Measurements from ENCODE around the gene HIRA. TPM values are rescaled to one million over a fixed set of nuclear protein-coding genes. Genes with fewer than 3 reads are reported as not detected.

Gene HIRA
- total RNA-seq, 1 donor from 2014 or later, result 43.3 TPM

- Mint-ChIP-seq H3K4me3 (no peak overlapping the region), H3K27me3 (no peaks in the 10 kb centered on the region), H3K9me3 (no peaks in the 10 kb centered on the region), H3K4me1 (ENCODE audit: unreplicated experiment) (no peaks in the 10 kb centered on the region), H3K36me3 (peaks cover 31% of the 10 kb centered on the region), H3K27ac (no peak overlapping the region)
- peak; percentile 20 for DNase-seq (ENCODE audit: extremely low spot score, unreplicated experiment)
- no peak for TF ChIP-seq CTCF (conservative IDR thresholded peaks at IDR 0.05)
Observed at GRCh38 chr22:19354201-19354600, 77.3 kb downstream of the HIRA start.

- Mint-ChIP-seq H3K27ac (no peak overlapping the region), H3K4me3 (no peak overlapping the region), H3K36me3 (peaks cover 32% of the 10 kb centered on the region), H3K27me3 (no peaks in the 10 kb centered on the region), H3K4me1 (ENCODE audit: unreplicated experiment) (no peaks in the 10 kb centered on the region), H3K9me3 (no peaks in the 10 kb centered on the region)
- no peak for DNase-seq (ENCODE audit: extremely low spot score, unreplicated experiment)
- TF ChIP-seq CTCF (conservative IDR thresholded peaks at IDR 0.05), result no peak
Observed at GRCh38 chr22:19353363-19354131, 78.0 kb downstream of the HIRA start.

GRCh38 chr22:19352766-19353165 lies 78.8 kb downstream of the HIRA start:
- no peak overlapping the region for H3K4me3 Mint-ChIP-seq
- no peak for TF ChIP-seq CTCF (conservative IDR thresholded peaks at IDR 0.05)
- H3K27me3 Mint-ChIP-seq, result no peaks in the 10 kb centered on the region
- no peaks in the 10 kb centered on the region for H3K4me1 Mint-ChIP-seq (ENCODE audit: unreplicated experiment)
- H3K9me3 Mint-ChIP-seq, result no peaks in the 10 kb centered on the region
- H3K36me3 Mint-ChIP-seq, result peaks cover 36% of the 10 kb centered on the region
- DNase-seq (ENCODE audit: extremely low spot score, unreplicated experiment), result peak; percentile 32
- no peak overlapping the region for H3K27ac Mint-ChIP-seq

- peaks cover 39% of the 10 kb centered on the region for H3K36me3 Mint-ChIP-seq
- no peak for TF ChIP-seq CTCF (conservative IDR thresholded peaks at IDR 0.05)
- no peak overlapping the region for H3K27ac Mint-ChIP-seq
Observed at GRCh38 chr22:19352217-19352616, 79.3 kb downstream of the HIRA start.

GRCh38 chr22:19351604-19352003 lies 79.9 kb downstream of the HIRA start:
- no peaks in the 10 kb centered on the region for H3K27me3 Mint-ChIP-seq
- no peaks in the 10 kb centered on the region for H3K4me1 Mint-ChIP-seq (ENCODE audit: unreplicated experiment)
- TF ChIP-seq CTCF (conservative IDR thresholded peaks at IDR 0.05), result no peak
- H3K36me3 Mint-ChIP-seq, result peaks cover 43% of the 10 kb centered on the region
- H3K9me3 Mint-ChIP-seq, result no peaks in the 10 kb centered on the region
- DNase-seq (ENCODE audit: extremely low spot score, unreplicated experiment), result no peak
- no peak overlapping the region for H3K4me3 Mint-ChIP-seq
- H3K27ac Mint-ChIP-seq, result no peak overlapping the region

More at GRCh38 chr22:19352217-19352616, 79.3 kb downstream of the HIRA start:
- H3K9me3 Mint-ChIP-seq, result no peaks in the 10 kb centered on the region
- no peaks in the 10 kb centered on the region for H3K4me1 Mint-ChIP-seq (ENCODE audit: unreplicated experiment)
- no peak for DNase-seq (ENCODE audit: extremely low spot score, unreplicated experiment)
- H3K27me3 Mint-ChIP-seq, result no peaks in the 10 kb centered on the region
- no peak overlapping the region for H3K4me3 Mint-ChIP-seq
